ENCODE results near the gene TP73. TPM values are rescaled to one million over a fixed set of nuclear protein-coding genes. Genes with fewer than 3 reads are reported as not detected.

Gene TP73
- polyA plus RNA-seq, 1 donor from 2014 or later: not detected

GRCh38 chr1:3641816-3642215 is 10.5 kb upstream of the TP73 start:
- no peaks in the 10 kb centered on the region for H3K79me2 ChIP-seq (replicated peaks; ENCODE audit: insufficient read depth, low read length)
- no peaks in the 10 kb centered on the region for H3K9me2 ChIP-seq (ENCODE audit: insufficient read depth, low read length)
- no peak overlapping the region for H2AFZ ChIP-seq (ENCODE audit: low read depth, low read length)
- no peak overlapping the region for H3K27ac ChIP-seq (ENCODE audit: low read length)
- H3K4me2 ChIP-seq (ENCODE audit: low read length): no peak overlapping the region
- peaks cover 7% of the 10 kb centered on the region for H3K36me3 ChIP-seq (ENCODE audit: insufficient read depth, low read length)
- no peak overlapping the region for H3K9ac ChIP-seq (ENCODE audit: low read length)
- H3K4me3 ChIP-seq (ENCODE audit: low read length): no peak overlapping the region
- no peaks in the 10 kb centered on the region for H4K20me1 ChIP-seq (ENCODE audit: insufficient read depth)
- H3F3A ChIP-seq (ENCODE audit: insufficient read depth, low read length, poor library complexity, severe bottlenecking): no peaks in the 10 kb centered on the region
- no peaks in the 10 kb centered on the region for H3K9me3 ChIP-seq (ENCODE audit: low read length)
- H3K27me3 ChIP-seq (ENCODE audit: insufficient read depth, low read depth, low read length): no peaks in the 10 kb centered on the region
- no peak for TF ChIP-seq SMC3 (conservative IDR thresholded peaks at IDR 0.05; ENCODE audit: poor library complexity)
- TF ChIP-seq RAD21 (conservative IDR thresholded peaks at IDR 0.05): no peak
- TF ChIP-seq, protein P1, sequence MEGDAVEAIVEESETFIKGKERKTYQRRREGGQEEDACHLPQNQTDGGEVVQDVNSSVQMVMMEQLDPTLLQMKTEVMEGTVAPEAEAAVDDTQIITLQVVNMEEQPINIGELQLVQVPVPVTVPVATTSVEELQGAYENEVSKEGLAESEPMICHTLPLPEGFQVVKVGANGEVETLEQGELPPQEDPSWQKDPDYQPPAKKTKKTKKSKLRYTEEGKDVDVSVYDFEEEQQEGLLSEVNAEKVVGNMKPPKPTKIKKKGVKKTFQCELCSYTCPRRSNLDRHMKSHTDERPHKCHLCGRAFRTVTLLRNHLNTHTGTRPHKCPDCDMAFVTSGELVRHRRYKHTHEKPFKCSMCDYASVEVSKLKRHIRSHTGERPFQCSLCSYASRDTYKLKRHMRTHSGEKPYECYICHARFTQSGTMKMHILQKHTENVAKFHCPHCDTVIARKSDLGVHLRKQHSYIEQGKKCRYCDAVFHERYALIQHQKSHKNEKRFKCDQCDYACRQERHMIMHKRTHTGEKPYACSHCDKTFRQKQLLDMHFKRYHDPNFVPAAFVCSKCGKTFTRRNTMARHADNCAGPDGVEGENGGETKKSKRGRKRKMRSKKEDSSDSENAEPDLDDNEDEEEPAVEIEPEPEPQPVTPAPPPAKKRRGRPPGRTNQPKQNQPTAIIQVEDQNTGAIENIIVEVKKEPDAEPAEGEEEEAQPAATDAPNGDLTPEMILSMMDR (IDR thresholded peaks at IDR 0.05; ENCODE audit: poor library complexity, severe bottlenecking): no peak
- TF ChIP-seq TAF1 (IDR thresholded peaks at IDR 0.05; ENCODE audit: low read depth): no peak
- TF ChIP-seq EP300 (conservative IDR thresholded peaks at IDR 0.05; ENCODE audit: poor library complexity, severe bottlenecking): no peak
- no peak for TF ChIP-seq MXI1 (conservative IDR thresholded peaks at IDR 0.05; ENCODE audit: poor library complexity, severe bottlenecking)
- no peak for TF ChIP-seq EZH2 (IDR thresholded peaks at IDR 0.05; ENCODE audit: borderline replicate concordance, insufficient read depth, low read length, poor library complexity, severe bottlenecking)

DNA sequence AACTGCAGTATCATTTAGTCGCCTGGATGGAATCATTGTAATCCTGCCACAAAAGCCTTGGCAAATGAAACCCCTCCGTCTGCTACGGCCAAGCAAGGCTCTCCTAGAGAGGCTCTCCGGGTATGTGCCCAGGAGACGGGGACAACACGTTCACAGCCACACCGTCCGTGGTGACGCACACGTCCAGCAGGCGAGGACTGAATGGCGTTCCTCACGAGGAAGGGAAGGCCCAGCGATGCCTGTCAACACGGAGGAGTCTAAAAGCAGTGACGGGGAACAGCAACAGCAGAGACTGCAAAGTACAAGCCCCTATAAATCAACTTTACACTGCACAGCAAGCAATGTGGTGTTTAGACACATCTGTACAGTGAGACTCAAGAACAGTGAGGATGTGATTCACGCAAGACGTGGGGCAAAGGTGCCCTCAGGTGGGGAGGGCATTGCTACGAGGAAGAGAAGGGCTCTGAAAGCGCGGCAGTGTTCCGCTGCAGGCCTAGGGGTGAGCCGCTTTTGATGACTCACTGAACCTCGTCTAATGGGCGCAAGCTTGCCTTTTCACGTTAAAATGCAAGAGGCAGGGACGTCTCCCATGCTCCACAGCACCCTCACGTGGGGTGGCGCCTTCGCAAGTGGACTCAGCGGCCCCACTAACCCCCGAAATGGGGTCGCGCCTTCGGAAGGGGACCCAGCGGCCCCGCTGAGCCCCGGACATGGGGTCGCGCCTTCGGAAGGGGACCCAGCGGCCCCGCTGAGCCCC is 9.2 kb upstream of the TP73 start:
- TF ChIP-seq EZH2 (IDR thresholded peaks at IDR 0.05; ENCODE audit: borderline replicate concordance, insufficient read depth, low read length, poor library complexity, severe bottlenecking) (no peak), EP300 (conservative IDR thresholded peaks at IDR 0.05; ENCODE audit: poor library complexity, severe bottlenecking) (no peak), MXI1 (conservative IDR thresholded peaks at IDR 0.05; ENCODE audit: poor library complexity, severe bottlenecking) (no peak), SMC3 (conservative IDR thresholded peaks at IDR 0.05; ENCODE audit: poor library complexity) (no peak), POLR2AphosphoS5 (IDR thresholded peaks at IDR 0.05) (no peak), RAD21 (conservative IDR thresholded peaks at IDR 0.05) (no peak), TAF1 (IDR thresholded peaks at IDR 0.05; ENCODE audit: low read depth) (no peak)
- TF ChIP-seq, protein P1 (IDR thresholded peaks at IDR 0.05; ENCODE audit: poor library complexity, severe bottlenecking): no peak
- TF ChIP-seq, protein P2, sequence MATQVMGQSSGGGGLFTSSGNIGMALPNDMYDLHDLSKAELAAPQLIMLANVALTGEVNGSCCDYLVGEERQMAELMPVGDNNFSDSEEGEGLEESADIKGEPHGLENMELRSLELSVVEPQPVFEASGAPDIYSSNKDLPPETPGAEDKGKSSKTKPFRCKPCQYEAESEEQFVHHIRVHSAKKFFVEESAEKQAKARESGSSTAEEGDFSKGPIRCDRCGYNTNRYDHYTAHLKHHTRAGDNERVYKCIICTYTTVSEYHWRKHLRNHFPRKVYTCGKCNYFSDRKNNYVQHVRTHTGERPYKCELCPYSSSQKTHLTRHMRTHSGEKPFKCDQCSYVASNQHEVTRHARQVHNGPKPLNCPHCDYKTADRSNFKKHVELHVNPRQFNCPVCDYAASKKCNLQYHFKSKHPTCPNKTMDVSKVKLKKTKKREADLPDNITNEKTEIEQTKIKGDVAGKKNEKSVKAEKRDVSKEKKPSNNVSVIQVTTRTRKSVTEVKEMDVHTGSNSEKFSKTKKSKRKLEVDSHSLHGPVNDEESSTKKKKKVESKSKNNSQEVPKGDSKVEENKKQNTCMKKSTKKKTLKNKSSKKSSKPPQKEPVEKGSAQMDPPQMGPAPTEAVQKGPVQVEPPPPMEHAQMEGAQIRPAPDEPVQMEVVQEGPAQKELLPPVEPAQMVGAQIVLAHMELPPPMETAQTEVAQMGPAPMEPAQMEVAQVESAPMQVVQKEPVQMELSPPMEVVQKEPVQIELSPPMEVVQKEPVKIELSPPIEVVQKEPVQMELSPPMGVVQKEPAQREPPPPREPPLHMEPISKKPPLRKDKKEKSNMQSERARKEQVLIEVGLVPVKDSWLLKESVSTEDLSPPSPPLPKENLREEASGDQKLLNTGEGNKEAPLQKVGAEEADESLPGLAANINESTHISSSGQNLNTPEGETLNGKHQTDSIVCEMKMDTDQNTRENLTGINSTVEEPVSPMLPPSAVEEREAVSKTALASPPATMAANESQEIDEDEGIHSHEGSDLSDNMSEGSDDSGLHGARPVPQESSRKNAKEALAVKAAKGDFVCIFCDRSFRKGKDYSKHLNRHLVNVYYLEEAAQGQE (IDR thresholded peaks at IDR 0.05; ENCODE audit: borderline replicate concordance): no peak
- Histone ChIP-seq H3K27ac (ENCODE audit: low read length) (no peak overlapping the region), H3K9me3 (ENCODE audit: low read length) (no peaks in the 10 kb centered on the region), H3K9me2 (ENCODE audit: insufficient read depth, low read length) (no peaks in the 10 kb centered on the region), H2AFZ (ENCODE audit: low read depth, low read length) (no peak overlapping the region), H3K27me3 (ENCODE audit: insufficient read depth, low read depth, low read length) (no peaks in the 10 kb centered on the region), H3K4me3 (ENCODE audit: low read length) (no peak overlapping the region), H3F3A (ENCODE audit: insufficient read depth, low read length, poor library complexity, severe bottlenecking) (no peaks in the 10 kb centered on the region), H3K9ac (ENCODE audit: low read length) (no peak overlapping the region), H3K79me2 (replicated peaks; ENCODE audit: insufficient read depth, low read length) (no peaks in the 10 kb centered on the region), H3K36me3 (ENCODE audit: insufficient read depth, low read length) (peaks cover 7% of the 10 kb centered on the region), H3K4me2 (ENCODE audit: low read length) (no peak overlapping the region), H4K20me1 (ENCODE audit: insufficient read depth) (no peaks in the 10 kb centered on the region)

Measured in neural cell (in vitro differentiated cells).